ENCODE data around the gene SLC7A11. TPM values are rescaled to one million over a fixed set of nuclear protein-coding genes. Genes with fewer than 3 reads are reported as not detected.

Gene SLC7A11
- total RNA-seq, 3 donors from 2014 or later (not counting 1 experiment from before 2014, with no cell fraction given), result 0.07 to 1.4 TPM; not detected in 1

DNA sequence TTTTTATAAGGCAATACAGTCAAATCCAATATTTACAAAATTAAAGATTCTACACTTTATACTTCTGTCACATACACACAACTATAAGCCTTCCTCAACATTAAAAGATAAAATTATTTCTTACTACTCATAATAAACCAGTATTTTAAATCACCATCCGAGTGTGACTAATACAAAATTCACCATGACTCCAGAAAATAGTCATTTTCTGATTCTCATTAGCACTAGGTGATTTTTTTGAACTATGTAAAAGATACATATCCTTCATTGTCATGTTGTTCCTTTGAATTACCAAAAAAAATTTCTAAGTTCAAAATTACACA is 646 bp upstream of the SLC7A11 start:
- Mint-ChIP-seq H3K9me3 (no peaks in the 10 kb centered on the region), H3K4me1 (peaks cover 10 to 12% of the 10 kb centered on the region in 2 donors), H3K27ac (no peak overlapping the region), H3K36me3 (no peaks in the 10 kb centered on the region), H3K4me3 (peak overlapping the region; percentile 17), H3K27me3 (ENCODE audit: low read depth in 2 of 2) (no peaks in the 10 kb centered on the region)
- no peak overlapping the region for H3K27ac ChIP-seq (ENCODE audit: low read length)
- no peaks in the 10 kb centered on the region for H3K9me3 ChIP-seq (ENCODE audit: control insufficient read depth, insufficient read depth, low read length)
- DNase-seq (no peak), ATAC-seq (no peak)
- WGBS (ENCODE audit: insufficient coverage), result no CpG with 5 or more reads among the region's 1 CpG
- no peaks in the 10 kb centered on the region for H3K36me3 ChIP-seq (ENCODE audit: control insufficient read depth, insufficient read depth, low read length)
- H3K4me3 ChIP-seq (ENCODE audit: low read length), result no peak overlapping the region
- intact Hi-C loops (cut with micrococcal nuclease), result no loop called here
- H3K4me1 ChIP-seq (ENCODE audit: control insufficient read depth, insufficient read depth, low read length), result peaks cover 7% of the 10 kb centered on the region
- no peak for TF ChIP-seq CTCF (IDR thresholded peaks at IDR 0.05)
- H3K27me3 ChIP-seq (ENCODE audit: control insufficient read depth, insufficient read depth, low read length), result no peaks in the 10 kb centered on the region

DNA sequence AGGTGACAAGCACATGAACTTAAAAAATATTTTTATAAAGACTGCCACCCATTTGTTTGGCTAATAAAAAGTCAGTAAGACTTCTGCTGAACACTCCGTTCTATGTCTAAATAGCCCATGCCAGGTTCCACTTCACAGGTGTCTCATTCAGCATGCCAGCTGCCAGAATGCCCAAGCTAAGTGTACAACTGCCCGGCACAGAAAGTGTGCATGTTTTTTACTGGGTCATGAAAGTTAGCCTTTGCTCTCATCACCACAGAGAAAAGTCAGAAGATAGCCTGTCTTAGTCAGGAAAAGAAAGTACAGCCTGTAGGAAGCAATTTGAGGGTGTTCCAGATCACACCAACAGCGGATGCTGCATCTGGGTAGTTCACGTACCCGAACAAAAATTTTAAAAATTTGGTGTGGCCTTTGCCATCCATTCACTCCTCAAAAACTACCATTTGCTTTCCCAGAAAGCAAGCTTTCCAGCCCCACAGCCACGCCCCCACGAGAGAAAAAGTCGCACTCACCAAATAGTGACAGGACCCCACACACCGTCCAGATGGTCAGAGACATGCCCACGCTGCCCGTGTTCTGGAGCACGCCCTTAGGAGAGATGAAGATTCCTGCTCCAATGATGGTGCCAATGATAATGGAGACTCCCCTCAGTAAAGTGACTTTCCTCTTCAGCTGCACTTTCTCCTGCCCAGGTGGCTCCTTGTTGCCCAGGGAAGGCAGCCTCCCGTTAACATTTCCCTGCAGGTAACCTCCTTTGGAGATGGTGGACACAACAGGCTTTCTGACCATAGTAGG is 671 bp downstream of the SLC7A11 start:
- intact Hi-C loops (cut with micrococcal nuclease), result no loop called here
- Mint-ChIP-seq H3K27ac (no peak overlapping the region), H3K36me3 (no peaks in the 10 kb centered on the region), H3K4me3 (no peak overlapping the region), H3K4me1 (peaks cover 10 to 12% of the 10 kb centered on the region in 2 donors), H3K9me3 (peaks cover 0 to 1% of the 10 kb centered on the region in 2 donors), H3K27me3 (ENCODE audit: low read depth in 2 of 2) (no peaks in the 10 kb centered on the region)
- Histone ChIP-seq H3K27me3 (ENCODE audit: control insufficient read depth, insufficient read depth, low read length) (no peaks in the 10 kb centered on the region), H3K4me3 (ENCODE audit: low read length) (no peak overlapping the region), H3K36me3 (ENCODE audit: control insufficient read depth, insufficient read depth, low read length) (no peaks in the 10 kb centered on the region), H3K9me3 (ENCODE audit: control insufficient read depth, insufficient read depth, low read length) (no peaks in the 10 kb centered on the region), H3K27ac (ENCODE audit: low read length) (no peak overlapping the region), H3K4me1 (ENCODE audit: control insufficient read depth, insufficient read depth, low read length) (peaks cover 7% of the 10 kb centered on the region)
- no peak for DNase-seq
- WGBS (ENCODE audit: insufficient coverage), result 92% methylated on average over 13 of the region's 13 CpGs
- no peak for TF ChIP-seq CTCF (IDR thresholded peaks at IDR 0.05)
- ATAC-seq, result no peak

DNA sequence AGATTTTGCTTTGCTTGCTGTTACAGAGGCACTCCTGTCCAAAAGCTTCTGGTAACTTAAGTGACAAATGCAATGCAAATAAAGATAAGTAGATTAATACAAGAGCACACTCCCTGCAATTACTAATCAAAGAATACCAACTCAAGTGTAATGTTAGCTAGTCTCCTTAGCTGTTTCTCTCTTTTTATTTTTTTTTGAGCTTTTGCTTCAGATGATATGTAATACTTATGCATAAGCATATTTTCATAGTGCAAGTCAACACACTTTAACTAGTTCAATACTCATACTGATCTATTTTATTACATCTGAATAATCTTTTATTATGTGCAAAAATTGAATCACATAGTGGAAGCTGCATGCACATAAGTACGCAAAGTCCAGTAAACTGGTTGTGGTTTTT is 2.7 kb downstream of the SLC7A11 start:
- no peak overlapping the region for H3K4me3 ChIP-seq (ENCODE audit: low read length)
- H3K27me3 ChIP-seq (ENCODE audit: control insufficient read depth, insufficient read depth, low read length), result no peaks in the 10 kb centered on the region
- DNase-seq (no peak), ATAC-seq (no peak)
- no peaks in the 10 kb centered on the region for H3K36me3 ChIP-seq (ENCODE audit: control insufficient read depth, insufficient read depth, low read length)
- no peak overlapping the region for H3K4me3 Mint-ChIP-seq
- 0% methylated on average over 1 of the region's 1 CpG for WGBS (ENCODE audit: insufficient coverage)
- H3K4me1 ChIP-seq (ENCODE audit: control insufficient read depth, insufficient read depth, low read length), result peaks cover 7% of the 10 kb centered on the region
- H3K4me1 Mint-ChIP-seq, result peaks cover 10 to 12% of the 10 kb centered on the region in 2 donors
- no peak overlapping the region for H3K27ac ChIP-seq (ENCODE audit: low read length)
- no peaks in the 10 kb centered on the region for H3K27me3 Mint-ChIP-seq (ENCODE audit: low read depth in 2 of 2)
- H3K9me3 Mint-ChIP-seq, result peaks cover 2% of the 10 kb centered on the region in 2 donors
- intact Hi-C loops (cut with micrococcal nuclease), result no loop called here
- no peak overlapping the region for H3K27ac Mint-ChIP-seq
- no peak for TF ChIP-seq CTCF (IDR thresholded peaks at IDR 0.05)
- H3K36me3 Mint-ChIP-seq, result no peaks in the 10 kb centered on the region
- no peaks in the 10 kb centered on the region for H3K9me3 ChIP-seq (ENCODE audit: control insufficient read depth, insufficient read depth, low read length)

All from natural killer cell (primary cell).